HG03457 (cell line): ENCODE measurements around the gene FMNL1.
"Not testable (repeated sequence)": the region's sequence is repeated elsewhere in the genome, so short reads cannot be mapped to it uniquely, and the experiment has no call there.

ENCODE experiments used
- ATAC-seq: cut with Tn5 transposase; IDR thresholded peaks from one replicate; pipeline ENCODE4 v1.9.1; 2021; ENCODE audit warnings: moderate number of reproducible peaks; ENCODE audit not compliant: unreplicated experiment

Gene FMNL1

GRCh38 chr17:45221081-45222013, at the start of gene FMNL1:
FMNL1 (plus strand) TSS chr17:45221885; CDS start chr17:45222125, 240 bp downstream.
- ATAC-seq: no peak

- ATAC-seq: no peak
These were observed 49.5 kb upstream of the FMNL1 start for GRCh38 chr17:45172232-45172540.

- ATAC-seq: no peak
These were observed 49.0 kb upstream of the FMNL1 start for GRCh38 chr17:45172541-45173286.

GRCh38 chr17:45175759-45176115, 45.9 kb upstream of the FMNL1 start:
- ATAC-seq: no peak

DNA sequence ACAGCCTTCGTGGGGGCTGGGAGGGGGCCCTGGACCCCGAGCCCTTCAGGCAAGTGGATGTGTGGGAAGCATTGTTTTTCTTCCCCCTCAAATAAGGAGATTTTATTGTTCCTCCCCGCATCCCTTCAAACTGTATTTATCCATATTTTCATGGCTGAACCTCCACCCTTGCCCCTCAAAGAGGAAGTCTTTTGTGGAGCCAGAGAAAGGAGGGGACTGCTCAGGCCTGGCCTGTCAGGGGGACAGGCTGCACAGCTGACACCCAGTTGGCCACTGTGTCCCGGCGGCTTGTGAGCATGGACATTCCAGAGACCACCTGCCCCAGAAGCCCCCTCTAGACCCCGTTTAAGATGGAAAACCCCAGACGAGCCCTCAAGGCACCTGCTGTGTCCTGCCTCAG, 44.1 kb upstream of the FMNL1 start:
- ATAC-seq: no peak

DNA sequence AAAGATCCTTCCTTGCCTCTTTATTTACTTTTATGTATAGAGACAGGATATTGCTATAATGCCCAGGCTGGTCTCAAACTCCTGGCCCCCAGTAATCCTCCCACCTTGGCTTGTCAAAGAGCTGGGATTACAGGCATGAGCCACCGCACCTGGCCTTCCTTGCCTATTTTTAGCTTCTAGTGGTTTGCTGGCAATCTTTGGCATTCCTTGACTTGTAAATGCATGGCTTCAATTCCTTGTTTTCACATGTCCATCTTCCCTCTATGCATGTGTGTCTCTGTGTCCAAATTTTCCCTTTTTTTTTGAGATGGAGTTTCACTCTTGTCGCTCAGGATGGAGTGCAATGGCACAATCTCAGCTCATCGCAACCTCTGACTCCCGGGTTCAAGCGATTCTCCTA, 37.5 kb upstream of the FMNL1 start:
- ATAC-seq: no peak

- ATAC-seq: no peak
These were observed 34.8 kb upstream of the FMNL1 start for GRCh38 chr17:45186801-45187354.

GRCh38 chr17:45189009-45189408, 32.7 kb upstream of the FMNL1 start:
- ATAC-seq: no peak

- no peak for ATAC-seq
These were observed 31.0 kb upstream of the FMNL1 start for GRCh38 chr17:45190503-45191255.

DNA sequence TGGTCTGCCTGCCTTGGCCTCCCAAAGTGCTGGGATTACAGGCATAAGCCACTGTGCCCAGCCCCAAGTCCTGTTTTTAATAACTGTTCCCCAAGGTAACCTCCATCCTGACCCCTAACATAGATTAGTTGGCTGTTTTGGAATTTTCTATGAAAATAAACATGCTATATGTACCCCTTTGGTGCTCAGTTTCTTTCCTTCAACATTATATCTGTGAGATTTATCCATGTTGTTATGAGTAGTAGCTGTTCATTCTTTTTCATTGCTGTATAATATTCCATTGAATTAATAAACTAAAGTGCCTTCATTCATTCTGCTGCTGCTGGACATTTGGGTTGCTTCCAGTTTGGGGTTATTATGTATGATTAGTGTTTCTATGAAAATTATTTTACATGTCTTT, 26.3 kb upstream of the FMNL1 start:
- ATAC-seq: no peak

GRCh38 chr17:45197108-45197507, 24.6 kb upstream of the FMNL1 start:
- no peak for ATAC-seq

DNA sequence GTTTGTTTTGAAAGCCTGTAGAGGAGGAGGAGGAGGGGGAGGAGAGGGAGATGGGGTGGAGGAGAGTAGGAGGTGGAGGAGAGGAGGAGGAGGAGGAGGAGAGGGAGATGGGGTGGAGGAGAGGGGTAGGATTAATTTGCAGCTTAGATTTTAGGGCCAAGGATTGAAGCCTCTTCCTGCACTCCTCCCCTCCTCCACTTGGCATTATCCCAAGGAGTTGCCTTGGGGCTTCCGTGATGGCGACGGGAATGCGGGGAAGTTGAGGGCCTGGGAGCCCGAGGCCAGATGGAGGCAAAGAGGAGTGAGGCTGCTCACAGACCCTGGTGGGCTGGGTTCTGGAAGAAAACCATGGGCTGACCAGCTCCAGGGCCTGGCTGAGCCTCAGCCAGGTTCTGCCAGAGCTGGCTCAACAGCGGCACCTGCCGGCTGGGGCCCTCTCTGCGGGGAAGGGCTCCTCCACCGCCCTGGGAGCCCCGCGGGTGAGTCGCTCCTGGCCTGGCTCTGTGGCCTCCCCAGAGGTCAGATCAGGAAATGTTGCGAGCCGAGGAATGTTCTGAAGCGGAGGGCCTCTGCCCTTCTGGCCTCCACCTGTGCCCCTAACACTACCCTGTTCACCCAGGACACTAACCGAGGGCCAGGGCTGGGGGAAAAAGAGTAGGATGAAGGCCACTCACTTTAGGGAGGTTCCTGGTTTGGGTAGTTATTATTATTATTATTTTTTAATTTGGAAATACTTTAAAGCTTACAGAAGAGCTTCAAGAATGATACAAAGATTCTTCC, 23.9 kb upstream of the FMNL1 start:
- ATAC-seq: no peak

DNA sequence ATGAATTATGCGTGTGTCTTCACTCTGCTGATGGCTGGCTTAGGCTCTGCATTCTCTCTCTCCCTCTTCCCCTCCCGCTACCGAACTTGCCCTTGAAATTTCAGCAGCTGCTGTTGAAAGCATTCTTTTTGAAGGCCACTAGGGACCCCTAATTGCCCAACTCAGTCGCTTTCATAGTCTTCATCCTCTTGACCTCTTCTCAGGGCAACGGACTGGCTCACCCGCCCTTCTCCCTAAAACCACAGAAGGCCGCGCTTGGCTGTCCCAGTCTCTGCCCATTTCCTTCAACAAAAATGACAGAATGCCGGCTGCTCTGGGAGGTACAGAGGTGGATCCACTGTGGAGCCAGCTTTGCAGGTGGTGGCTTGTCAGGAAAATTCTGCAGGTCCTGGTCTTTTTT, 21.0 kb upstream of the FMNL1 start:
- ATAC-seq: no peak

- no peak for ATAC-seq
These were observed 20.2 kb upstream of the FMNL1 start for GRCh38 chr17:45201457-45201856.

DNA sequence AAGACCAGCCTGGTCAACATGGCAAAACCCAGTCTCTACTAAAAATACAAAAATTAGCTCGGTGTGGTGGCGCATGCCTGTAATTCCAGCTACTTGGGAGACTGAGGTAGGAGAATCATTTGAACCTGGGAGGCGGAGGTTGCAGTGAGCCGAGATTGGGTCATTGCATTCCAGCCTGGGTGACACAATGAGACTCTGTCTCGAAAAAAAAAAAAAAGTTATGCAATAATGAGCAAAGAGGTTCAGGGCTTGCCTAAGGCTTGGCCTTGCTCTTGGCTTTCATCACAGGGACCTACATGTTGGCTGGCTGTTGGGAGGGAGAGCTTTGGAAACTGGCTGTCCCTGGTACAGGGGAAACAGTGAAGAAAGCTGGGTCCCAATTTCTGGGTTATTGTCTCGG, 19.8 kb upstream of the FMNL1 start:
- not testable (repeated sequence) for ATAC-seq

DNA sequence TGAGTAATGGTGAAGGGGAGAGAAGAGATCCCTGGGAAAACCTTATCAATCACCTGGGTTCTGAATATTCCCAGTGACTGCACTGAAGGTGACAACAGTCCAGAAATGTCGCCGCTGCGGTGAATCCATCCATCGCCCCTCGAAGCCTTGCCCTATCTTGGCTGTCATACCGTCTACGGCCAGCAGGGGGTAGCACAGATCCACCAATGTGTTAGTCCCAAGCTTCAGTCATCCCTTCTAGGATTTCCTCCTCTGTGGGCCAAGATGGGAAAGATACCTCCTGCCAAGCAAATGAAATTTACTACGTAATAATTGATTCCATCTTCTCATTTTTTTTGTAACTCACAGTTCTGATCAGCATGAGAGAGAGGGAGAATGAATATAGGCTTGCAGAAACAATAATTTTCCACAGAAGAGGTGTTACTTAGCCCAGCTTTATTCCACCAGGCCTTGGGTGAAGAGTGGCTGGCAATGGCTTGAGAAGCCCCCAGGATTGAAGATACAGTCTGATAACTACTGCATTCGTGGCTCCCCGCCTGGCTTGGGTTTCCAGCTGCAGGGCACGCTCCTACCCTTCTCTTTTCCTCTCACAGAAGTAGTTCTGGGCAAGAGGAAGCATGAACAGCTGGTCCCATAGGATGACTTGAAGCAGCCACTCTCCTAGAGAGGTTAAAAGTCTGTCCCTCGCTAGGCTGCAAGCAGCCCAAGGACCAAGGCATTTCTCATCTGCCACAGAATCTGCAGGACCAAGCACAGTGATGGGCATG, 2.6 kb upstream of the FMNL1 start:
- ATAC-seq: no peak

DNA sequence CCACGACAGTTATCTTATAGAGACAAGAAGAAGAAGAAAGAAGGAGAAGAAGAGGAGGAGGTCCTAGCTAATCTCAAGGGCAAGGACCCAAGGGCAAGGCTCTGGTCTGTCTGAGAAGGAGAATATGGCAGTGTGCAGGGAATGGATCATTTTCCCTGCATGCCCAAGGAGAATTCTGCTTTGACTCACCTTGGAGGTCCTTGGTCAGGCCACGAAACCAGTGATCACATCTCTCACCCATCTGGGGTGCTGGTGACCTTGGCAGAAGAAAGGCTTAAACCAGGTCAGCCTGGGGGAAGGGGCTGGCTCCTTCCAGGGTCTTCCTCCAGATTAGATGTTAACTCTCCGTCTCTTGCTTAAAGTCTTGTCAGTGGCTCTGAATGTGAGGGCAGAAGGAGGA, 1.6 kb upstream of the FMNL1 start:
- ATAC-seq: no peak

DNA sequence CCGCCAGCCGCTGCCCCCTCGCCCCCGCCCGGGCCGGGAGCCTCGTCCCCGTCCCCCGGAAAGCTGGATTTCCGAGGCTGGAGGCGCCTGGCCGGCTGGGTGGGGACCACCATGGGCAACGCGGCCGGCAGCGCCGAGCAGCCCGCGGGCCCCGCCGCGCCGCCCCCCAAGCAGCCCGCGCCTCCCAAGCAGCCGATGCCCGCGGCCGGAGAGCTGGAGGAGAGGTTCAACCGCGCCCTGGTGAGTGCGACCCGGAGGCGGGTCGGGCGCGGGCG, 266 bp downstream of the FMNL1 start:
- ATAC-seq: no peak

GRCh38 chr17:45222289-45222995, 757 bp downstream of the FMNL1 start:
- no peak for ATAC-seq
